CD8-positive, alpha-beta memory T cell (primary cell): ENCODE data around the gene SMURF1. TPM values are rescaled to one million over a fixed set of nuclear protein-coding genes. Genes with fewer than 3 reads are reported as not detected.

Source experiments
- CTCF ChIA-PET: fragments of 350-600 bp; sonication (Branson Sonifier 250); formaldehyde crosslinking; loops from one replicate; lab custom pipeline; 2021; ENCODE audit warnings: antibody characterized with exemption; lab: Charles Lee
- POLR2A ChIA-PET: fragments of 350-600 bp; sonication (Branson Sonifier 250); formaldehyde crosslinking; loops from one replicate; lab custom pipeline; 2021; ENCODE audit warnings: antibody characterized with exemption; lab: Charles Lee
- DNase-seq, 5 donors: peaks; one replicate each; pipeline versions ENCODE4 v3.0.0 to v3.0.0-alpha.2; 2020 to 2022; ENCODE audit warnings: mixed read lengths in 1 of 5
- H3K27ac ChIP-seq: one replicate; pipeline ENCODE4 v1.7.0; 2013; ENCODE audit warnings: low read depth, mild to moderate bottlenecking, low read length, moderate library complexity
- H3K27me3 ChIP-seq: 2 replicates; pipeline ENCODE4 v1.7.0; 2013; ENCODE audit warnings: low read length, mild to moderate bottlenecking; ENCODE audit not compliant: insufficient read depth, poor library complexity, severe bottlenecking
- H3K36me3 ChIP-seq: 2 replicates; pipeline ENCODE4 v1.7.0; 2013; ENCODE audit warnings: mild to moderate bottlenecking, low read length, moderate library complexity; ENCODE audit not compliant: insufficient read depth
- H3K4me1 ChIP-seq: 2 replicates; pipeline ENCODE4 v1.7.0; 2013; ENCODE audit warnings: mild to moderate bottlenecking, low read length, moderate library complexity; ENCODE audit not compliant: insufficient read depth
- H3K4me3 ChIP-seq: 2 replicates; pipeline ENCODE4 v1.7.0; 2013; ENCODE audit warnings: mild to moderate bottlenecking, low read length
- H3K9me3 ChIP-seq: 2 replicates; pipeline ENCODE4 v1.7.0; 2013; ENCODE audit warnings: mild to moderate bottlenecking, low read length
- H3K27ac Mint-ChIP-seq, 8 donors: one replicate each; pipeline ENCODE4 v1.8.0; 2020 to 2021; ENCODE audit warnings: mixed read lengths in 8 of 8, mild to moderate bottlenecking in 6 of 8, inconsistent platforms in 3 of 8, moderate library complexity in 3 of 8
- H3K27me3 Mint-ChIP-seq, 2 donors: one replicate each; pipeline ENCODE4 v1.8.0; 2020 to 2021; ENCODE audit warnings: mixed read lengths in 2 of 2, mild to moderate bottlenecking in 1 of 2, moderate library complexity in 1 of 2
- H3K36me3 Mint-ChIP-seq, 3 donors: one replicate each; pipeline ENCODE4 v1.8.0; 2020 to 2021; ENCODE audit warnings: mixed read lengths in 3 of 3, inconsistent platforms in 1 of 3, mild to moderate bottlenecking in 1 of 3
- H3K4me1 Mint-ChIP-seq, 3 donors: one replicate each; pipeline ENCODE4 v1.8.0; 2020 to 2021; ENCODE audit warnings: mixed read lengths in 3 of 3, inconsistent platforms in 1 of 3, mild to moderate bottlenecking in 1 of 3
- H3K4me3 Mint-ChIP-seq, 7 donors: one replicate each; pipeline ENCODE4 v1.8.0; 2020 to 2021; ENCODE audit warnings: mixed read lengths in 7 of 7, mild to moderate bottlenecking in 6 of 7, moderate library complexity in 4 of 7, inconsistent platforms in 2 of 7
- H3K9me3 Mint-ChIP-seq, 5 donors: one replicate each; pipeline ENCODE4 v1.8.0; 2020 to 2022; ENCODE audit warnings: mixed read lengths in 5 of 5, mild to moderate bottlenecking in 3 of 5, moderate library complexity in 2 of 5, inconsistent platforms in 1 of 5
- polyA plus RNA-seq: library from polyadenylated mRNA; unstranded; fragments of 300-500 nt; fragmentation: Illumina TruSeq; gene quantifications from one replicate; pipeline ENCODE4 v1.2.3, GENCODE V29; 2021
- total RNA-seq, 2 experiments: library from RNA; stranded (reverse); gene quantifications; one replicate each; pipeline ENCODE4 v1.2.3, GENCODE V29; 2021

The SMURF1 gene
- total and polyA plus RNA-seq, 3 experiments from 2014 or later, result 2.2 to 14.9 (median 14.8) TPM

- Histone ChIP-seq H3K4me1 (no peaks in the 10 kb centered on the region), H3K36me3 (no peaks in the 10 kb centered on the region), H3K4me3 (no peak overlapping the region), H3K27me3 (no peaks in the 10 kb centered on the region), H3K9me3 (peaks cover 5% of the 10 kb centered on the region), H3K27ac (no peak overlapping the region)
- ChIA-PET POLR2A (no interaction called here), CTCF (interaction anchor here (0.6 kb wide), 1 partner anchor 46 kb away, joined by 3 read pairs; no protein-coding TSS in a partner anchor)
- Mint-ChIP-seq H3K4me1 (peaks cover 21 to 50% (median 47%) of the 10 kb centered on the region in 3 donors), H3K36me3 (peaks cover 6 to 17% (median 10%) of the 10 kb centered on the region in 3 donors), H3K9me3 (peaks cover 0 to 6% (median 0%) of the 10 kb centered on the region in 5 donors), H3K27ac (no peak overlapping the region), H3K27me3 (no peaks in the 10 kb centered on the region), H3K4me3 (no peak overlapping the region)
- DNase-seq, result no peak
Observed at GRCh38 chr7:99090771-99091542, 53.0 kb downstream of the SMURF1 start.

GRCh38 chr7:99089914-99090629 lies 53.8 kb downstream of the SMURF1 start:
- no peak overlapping the region for H3K27ac ChIP-seq
- Mint-ChIP-seq H3K36me3 (peaks cover 6 to 21% (median 10%) of the 10 kb centered on the region in 3 donors), H3K27me3 (no peaks in the 10 kb centered on the region), H3K4me1 (peaks cover 27 to 55% (median 51%) of the 10 kb centered on the region in 3 donors), H3K4me3 (no peak overlapping the region), H3K9me3 (peaks cover 0 to 6% (median 0%) of the 10 kb centered on the region in 5 donors), H3K27ac (peak overlapping the region in 3 of 8 donors; percentile 7 to 17 (median 11))
- no peaks in the 10 kb centered on the region for H3K36me3 ChIP-seq
- H3K9me3 ChIP-seq, result peaks cover 5% of the 10 kb centered on the region
- H3K4me3 ChIP-seq, result no peak overlapping the region
- ChIA-PET CTCF (interaction anchor here (0.6 kb wide), 1 partner anchor 45 kb away, joined by 3 read pairs; no protein-coding TSS in a partner anchor), POLR2A (no interaction called here)
- DNase-seq, result no peak
- no peaks in the 10 kb centered on the region for H3K27me3 ChIP-seq
- no peaks in the 10 kb centered on the region for H3K4me1 ChIP-seq

GRCh38 chr7:99086944-99087343 lies 57.0 kb downstream of the SMURF1 start:
- Histone ChIP-seq H3K36me3 (no peaks in the 10 kb centered on the region), H3K27ac (no peak overlapping the region), H3K27me3 (no peaks in the 10 kb centered on the region), H3K4me3 (no peak overlapping the region), H3K4me1 (no peaks in the 10 kb centered on the region), H3K9me3 (peaks cover 5% of the 10 kb centered on the region)
- H3K27me3 Mint-ChIP-seq, result no peaks in the 10 kb centered on the region
- no peak overlapping the region for H3K4me3 Mint-ChIP-seq
- CTCF ChIA-PET, result no interaction called here
- peak overlapping the region in 1 of 8 donors; percentile 9 for H3K27ac Mint-ChIP-seq
- H3K4me1 Mint-ChIP-seq, result peaks cover 27 to 56% (median 51%) of the 10 kb centered on the region in 3 donors
- no peak for DNase-seq
- peaks cover 0 to 6% (median 0%) of the 10 kb centered on the region in 5 donors for H3K9me3 Mint-ChIP-seq
- POLR2A ChIA-PET, result no interaction called here
- H3K36me3 Mint-ChIP-seq, result peaks cover 6 to 29% (median 10%) of the 10 kb centered on the region in 3 donors

GRCh38 chr7:99086532-99086931 lies 57.4 kb downstream of the SMURF1 start:
- H3K27ac Mint-ChIP-seq, result no peak overlapping the region
- no peak for DNase-seq
- H3K9me3 ChIP-seq, result peaks cover 5% of the 10 kb centered on the region
- peaks cover 6 to 29% (median 10%) of the 10 kb centered on the region in 3 donors for H3K36me3 Mint-ChIP-seq
- H3K27ac ChIP-seq, result no peak overlapping the region
- ChIA-PET CTCF (no interaction called here), POLR2A (no interaction called here)
- peaks cover 25 to 56% (median 48%) of the 10 kb centered on the region in 3 donors for H3K4me1 Mint-ChIP-seq
- no peaks in the 10 kb centered on the region for H3K27me3 Mint-ChIP-seq
- no peak overlapping the region for H3K4me3 Mint-ChIP-seq
- peaks cover 0 to 6% (median 0%) of the 10 kb centered on the region in 5 donors for H3K9me3 Mint-ChIP-seq
- H3K36me3 ChIP-seq, result no peaks in the 10 kb centered on the region
- no peaks in the 10 kb centered on the region for H3K4me1 ChIP-seq
- H3K4me3 ChIP-seq, result no peak overlapping the region
- H3K27me3 ChIP-seq, result no peaks in the 10 kb centered on the region

- ChIA-PET POLR2A (no interaction called here), CTCF (no interaction called here)
- H3K9me3 Mint-ChIP-seq, result peaks cover 0 to 6% (median 0%) of the 10 kb centered on the region in 5 donors
- Histone ChIP-seq H3K27me3 (no peaks in the 10 kb centered on the region), H3K27ac (no peak overlapping the region), H3K9me3 (peaks cover 5% of the 10 kb centered on the region), H3K36me3 (no peaks in the 10 kb centered on the region), H3K4me3 (no peak overlapping the region), H3K4me1 (peaks cover 5% of the 10 kb centered on the region)
- no peaks in the 10 kb centered on the region for H3K27me3 Mint-ChIP-seq
- H3K36me3 Mint-ChIP-seq, result peaks cover 6 to 31% (median 10%) of the 10 kb centered on the region in 3 donors
- H3K27ac Mint-ChIP-seq, result no peak overlapping the region
- DNase-seq, result no peak
- H3K4me1 Mint-ChIP-seq, result peaks cover 23 to 62% (median 51%) of the 10 kb centered on the region in 3 donors
- H3K4me3 Mint-ChIP-seq, result peak overlapping the region in 1 of 7 donors; percentile 18
Observed at GRCh38 chr7:99083733-99084132, 60.2 kb downstream of the SMURF1 start.

GRCh38 chr7:99083068-99083651 lies 60.7 kb downstream of the SMURF1 start:
- CTCF ChIA-PET, result no interaction called here
- H3K9me3 ChIP-seq, result peaks cover 5% of the 10 kb centered on the region

GRCh38 chr7:99080679-99081078 lies 63.2 kb downstream of the SMURF1 start:
- no peak overlapping the region for H3K27ac ChIP-seq
- H3K9me3 ChIP-seq, result no peaks in the 10 kb centered on the region
- no peaks in the 10 kb centered on the region for H3K36me3 ChIP-seq
- Mint-ChIP-seq H3K27me3 (no peaks in the 10 kb centered on the region), H3K4me1 (peaks cover 26 to 66% (median 51%) of the 10 kb centered on the region in 3 donors), H3K27ac (peak overlapping the region in 3 of 8 donors; percentile 25 to 47 (median 43)), H3K36me3 (peaks cover 0 to 19% (median 3%) of the 10 kb centered on the region in 3 donors), H3K4me3 (no peak overlapping the region), H3K9me3 (no peaks in the 10 kb centered on the region)
- ChIA-PET POLR2A (no interaction called here), CTCF (no interaction called here)
- no peaks in the 10 kb centered on the region for H3K27me3 ChIP-seq
- peaks cover 5% of the 10 kb centered on the region for H3K4me1 ChIP-seq
- DNase-seq, result no peak
- H3K4me3 ChIP-seq, result no peak overlapping the region

More at GRCh38 chr7:99083068-99083651, 60.7 kb downstream of the SMURF1 start:
- H3K36me3 Mint-ChIP-seq, result peaks cover 3 to 26% (median 10%) of the 10 kb centered on the region in 3 donors
- no peaks in the 10 kb centered on the region for H3K27me3 Mint-ChIP-seq
- H3K4me1 Mint-ChIP-seq, result peaks cover 23 to 62% (median 47%) of the 10 kb centered on the region in 3 donors
- Histone ChIP-seq H3K27me3 (no peaks in the 10 kb centered on the region), H3K4me1 (peaks cover 5% of the 10 kb centered on the region), H3K4me3 (no peak overlapping the region), H3K36me3 (no peaks in the 10 kb centered on the region), H3K27ac (no peak overlapping the region)
- DNase-seq, result no peak
- H3K9me3 Mint-ChIP-seq, result peaks cover 0 to 6% (median 0%) of the 10 kb centered on the region in 5 donors
- POLR2A ChIA-PET, result no interaction called here
- peak overlapping the region in 3 of 8 donors; percentile 9 to 76 (median 19) for H3K27ac Mint-ChIP-seq
- H3K4me3 Mint-ChIP-seq, result no peak overlapping the region
